MV-4-11 (cell line): ENCODE measurements around the gene LIF.
A peak's percentile ranks its signal among the peaks of the same experiment; 100 is the strongest.

Experiments
- DNase-seq: peaks from one replicate; lab custom pipeline; 2025; lab: John Stamatoyannopoulos, UW

Gene LIF

DNA sequence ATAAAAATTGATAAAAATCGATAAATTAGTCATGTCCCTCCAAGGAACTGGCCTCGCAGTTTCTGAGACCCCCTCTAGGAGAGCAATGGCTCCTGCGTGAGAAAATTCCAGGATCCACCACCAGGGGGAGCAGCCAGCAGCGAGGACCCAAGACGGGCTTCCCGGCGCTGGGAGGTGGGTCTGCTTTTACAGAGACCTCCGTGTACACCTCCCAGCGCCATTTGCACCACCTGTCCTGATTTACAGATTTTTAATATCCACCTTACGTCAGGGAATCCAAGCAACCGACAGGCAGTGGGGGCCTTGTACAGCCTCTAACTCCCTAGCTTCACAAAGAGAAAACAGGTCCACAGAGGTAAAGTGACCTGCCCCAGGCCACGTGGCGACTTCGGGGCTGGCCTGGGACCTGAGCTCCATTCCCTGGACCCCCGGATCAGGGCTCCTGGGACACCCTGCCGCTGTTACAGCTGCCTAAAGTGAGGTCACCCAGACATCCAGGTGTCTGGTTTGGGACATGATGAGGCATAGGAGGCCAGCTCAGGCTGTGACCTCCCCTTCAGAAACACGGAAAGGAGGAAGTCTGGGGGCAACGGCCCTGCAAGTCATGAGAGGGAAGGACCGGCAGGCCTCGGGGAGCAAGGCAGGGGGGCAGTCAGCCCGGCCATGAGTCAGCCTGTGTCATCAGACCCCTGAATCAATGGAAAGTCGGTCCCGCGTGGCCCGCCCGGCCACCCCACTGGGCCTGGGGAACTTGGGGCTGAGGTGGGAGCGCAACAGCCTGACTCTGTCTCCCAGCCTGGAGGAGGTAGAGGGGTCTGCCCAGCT lies 16.6 kb upstream of the LIF start:
- DNase-seq: peak; percentile 82

DNA sequence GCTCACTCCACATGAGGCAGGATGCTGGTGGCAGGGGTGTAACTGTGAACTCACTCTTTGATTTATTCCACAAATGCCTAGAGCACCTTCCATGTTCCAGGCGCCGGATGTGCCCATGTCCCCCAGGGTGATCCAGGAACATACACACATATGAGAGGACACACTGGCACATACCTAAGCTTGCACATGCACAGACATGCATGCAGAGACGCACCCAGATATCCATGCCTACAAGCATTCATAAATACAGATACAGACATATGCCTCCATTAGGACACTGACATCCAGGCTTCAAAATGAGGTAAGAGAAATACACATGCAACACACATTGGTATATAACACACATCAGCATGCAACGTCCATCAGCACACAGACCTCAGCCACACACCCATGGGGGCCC lies 15.6 kb upstream of the LIF start:
- no peak for DNase-seq

DNA sequence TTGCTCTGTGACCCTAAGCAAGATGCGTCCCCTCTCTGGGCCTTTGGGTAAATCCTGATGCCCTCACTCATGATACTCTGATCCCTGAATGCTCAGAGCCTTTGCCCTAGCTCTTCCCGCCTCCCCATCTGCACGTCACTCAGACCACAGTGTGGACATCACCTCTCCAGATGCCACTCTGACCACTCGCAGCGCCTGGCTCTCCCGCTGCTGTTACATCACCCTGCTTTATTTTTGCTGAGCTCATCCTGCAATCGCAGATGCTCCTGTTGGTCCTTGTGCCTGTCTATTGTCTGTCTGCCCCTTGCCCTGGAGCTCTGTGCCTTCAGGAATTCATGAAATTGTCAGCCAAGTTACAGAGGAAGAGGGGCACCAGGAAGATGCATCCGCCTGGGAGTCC lies 14.6 kb upstream of the LIF start:
- peak; percentile 64 for DNase-seq

DNA sequence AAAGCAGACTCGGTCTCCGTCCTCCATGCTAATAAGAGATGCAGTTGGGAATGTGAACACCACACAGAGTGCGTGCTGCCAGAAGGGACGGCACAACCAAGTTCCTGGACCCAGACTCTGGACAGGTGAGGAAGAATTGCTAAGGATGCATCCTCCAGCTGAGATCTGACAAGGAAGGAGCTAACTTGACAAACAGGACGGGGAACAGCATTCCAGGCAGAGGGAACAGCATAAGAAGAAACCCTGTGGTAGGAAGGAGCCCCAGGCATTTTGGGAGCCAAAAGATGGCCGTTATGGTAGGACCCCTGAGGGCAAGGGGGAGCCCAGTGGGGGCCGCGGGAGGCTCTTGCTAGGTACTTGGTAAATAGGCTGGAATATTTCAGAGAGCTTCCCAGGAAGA lies 14.1 kb upstream of the LIF start:
- no peak for DNase-seq

DNA sequence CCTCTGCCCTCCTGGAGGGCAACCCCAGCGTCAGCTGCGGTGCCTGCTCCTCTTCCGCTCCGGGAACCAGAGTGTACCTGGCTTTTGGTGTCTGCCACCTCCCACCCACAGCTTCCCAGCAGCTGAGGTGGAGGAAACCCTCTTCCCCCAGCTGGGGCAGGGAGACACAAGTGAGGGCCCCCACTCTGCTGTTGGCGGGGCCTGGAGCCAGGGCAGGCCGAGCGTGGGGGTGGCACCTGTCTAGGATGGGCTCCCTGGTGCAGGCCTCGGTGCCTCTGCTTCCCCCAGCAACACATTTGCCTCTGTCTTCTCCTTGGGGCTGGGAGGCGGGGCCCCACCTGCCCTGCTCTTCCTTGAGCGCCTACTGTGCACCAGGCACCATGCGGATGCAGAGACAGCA lies 13.7 kb upstream of the LIF start:
- no peak for DNase-seq

DNA sequence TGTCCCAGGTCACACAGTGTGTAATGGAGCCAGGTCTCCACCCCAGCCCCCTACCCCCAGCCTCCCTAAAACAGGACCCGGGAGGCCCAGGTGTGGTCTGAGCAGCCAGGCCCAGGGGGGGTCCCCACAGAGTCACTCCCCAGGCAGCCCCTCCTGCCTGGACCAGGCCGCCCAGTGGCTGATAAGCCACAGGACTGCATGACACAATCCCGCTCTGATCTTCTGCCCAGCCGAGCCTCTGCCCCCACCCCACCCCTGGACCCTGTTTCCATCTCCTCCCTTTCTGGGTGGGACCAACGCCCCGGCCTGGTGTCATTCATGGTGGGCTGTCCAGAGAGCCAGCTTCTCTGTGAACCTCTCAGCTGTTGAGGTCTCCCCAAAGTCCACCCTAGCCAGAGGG lies 7.8 kb upstream of the LIF start:
- no peak for DNase-seq

DNA sequence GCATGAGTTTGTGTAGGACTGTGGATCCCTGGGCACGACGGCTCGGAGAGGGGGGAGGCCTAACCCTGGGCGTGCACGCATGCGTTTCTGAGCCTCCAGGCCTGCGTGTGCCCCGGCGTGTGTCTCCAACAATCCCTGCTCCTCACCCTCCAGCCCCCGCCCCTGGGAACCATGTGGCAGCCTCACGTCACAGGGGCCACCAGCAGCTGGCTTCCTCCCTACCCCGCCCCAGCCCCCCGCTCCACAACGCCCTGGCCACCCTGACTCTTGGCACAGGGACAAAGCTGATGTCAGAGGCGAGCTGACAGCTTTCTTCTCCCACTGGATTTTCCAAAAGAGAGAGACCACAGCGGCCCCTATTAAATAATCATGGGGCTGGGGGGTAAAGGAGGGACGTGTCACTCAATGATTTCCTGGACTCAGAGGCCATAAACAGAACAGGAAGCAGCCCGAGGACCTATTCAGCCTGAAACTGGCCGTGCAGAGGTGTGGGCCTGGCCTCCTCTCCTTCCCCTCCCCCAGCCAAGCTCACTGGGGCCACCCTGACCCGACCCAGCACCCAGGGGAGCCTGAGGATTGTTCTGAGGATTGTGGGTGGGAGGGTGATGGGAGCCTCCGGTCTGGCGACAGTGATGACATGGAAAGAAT lies 6.8 kb upstream of the LIF start:
- DNase-seq: peak; percentile 14

DNA sequence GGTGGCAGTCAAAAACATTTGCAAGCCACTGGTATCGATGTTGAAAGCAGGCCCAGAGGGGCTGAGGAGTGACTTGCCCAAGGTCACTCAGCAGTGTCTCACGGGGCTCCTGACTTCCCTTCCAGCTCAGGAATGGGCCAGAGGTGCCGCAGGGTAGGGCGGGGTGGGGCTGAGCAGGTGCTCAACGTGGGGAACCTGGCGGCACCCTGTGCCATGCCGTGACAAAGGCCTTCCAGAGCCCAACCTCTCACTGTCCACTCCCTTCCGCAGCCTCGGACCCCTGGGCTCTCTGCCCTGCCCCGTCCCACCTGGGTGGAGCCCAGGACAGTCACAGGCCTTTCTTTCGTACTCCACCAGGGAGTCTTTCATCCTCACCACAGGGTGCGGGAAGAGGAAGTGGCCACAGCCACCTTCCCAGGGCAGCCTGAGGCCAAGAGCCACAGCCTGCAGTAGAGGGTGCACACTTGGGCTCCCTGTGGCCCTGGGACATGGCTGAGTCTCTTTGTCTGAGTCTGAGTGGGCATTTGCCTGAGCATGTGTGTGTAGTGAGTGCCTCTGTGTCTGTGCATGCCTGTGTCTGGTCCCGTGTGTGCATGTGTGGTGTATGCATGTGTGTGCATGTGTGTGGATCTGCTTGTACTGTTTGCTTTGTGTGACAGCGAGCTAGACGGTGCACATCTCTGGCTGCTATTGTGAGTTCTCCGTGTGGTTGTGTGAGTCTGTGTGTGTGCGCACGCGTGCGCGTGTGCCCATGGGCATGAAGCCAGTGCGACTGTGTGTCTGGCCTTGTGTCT lies 6.0 kb upstream of the LIF start:
- peak; percentile 73 for DNase-seq

DNA sequence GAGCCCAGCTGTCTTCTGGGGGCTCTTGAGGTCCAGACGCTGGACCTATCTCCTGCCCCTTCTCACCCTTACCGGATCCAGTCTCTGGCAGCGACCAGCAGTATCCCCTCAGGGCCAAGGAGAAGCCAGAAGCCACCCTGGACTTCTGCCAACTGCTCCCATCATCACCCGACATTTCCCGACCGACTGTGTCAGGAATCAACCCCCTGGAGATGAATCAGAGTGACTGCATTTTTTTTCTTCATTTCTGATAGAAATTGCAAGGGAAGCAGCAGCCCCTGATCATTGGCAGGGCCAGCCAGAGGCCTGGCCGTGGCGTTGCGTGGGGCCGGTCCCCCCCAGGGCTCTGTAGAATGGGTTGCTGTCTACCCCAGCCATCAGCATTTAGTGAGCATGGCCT lies 5.2 kb upstream of the LIF start:
- DNase-seq: no peak

DNA sequence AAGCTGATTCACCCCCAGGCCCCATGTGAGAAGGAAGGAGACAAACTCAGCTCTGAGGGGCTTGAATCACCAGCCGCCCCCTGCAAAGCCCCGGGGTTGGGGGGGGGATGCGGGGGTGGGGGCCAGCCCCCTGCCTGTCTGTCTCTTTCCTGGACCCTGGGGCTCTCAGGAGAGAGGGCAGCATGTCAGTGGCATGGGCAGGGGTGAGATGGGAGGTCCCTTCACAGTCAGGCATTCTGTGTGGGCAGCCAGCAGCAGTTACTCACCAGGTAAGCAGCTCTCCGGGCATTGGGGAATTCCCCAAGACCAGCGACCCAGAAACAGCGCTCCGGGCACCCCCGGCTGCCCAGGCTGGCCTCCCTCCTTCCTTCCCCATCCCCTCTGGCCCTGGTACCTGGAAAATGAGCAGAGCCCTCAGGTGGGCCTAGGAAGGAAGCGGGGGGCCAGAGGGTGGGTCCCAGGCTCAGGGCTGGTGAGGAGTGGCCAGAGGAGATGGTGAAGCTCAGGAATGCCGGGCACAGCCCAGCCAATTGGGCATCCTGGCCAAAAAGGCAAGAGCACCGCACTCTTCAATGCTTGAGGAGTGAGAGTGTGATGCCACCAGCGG lies 4.2 kb upstream of the LIF start:
- no peak for DNase-seq

DNA sequence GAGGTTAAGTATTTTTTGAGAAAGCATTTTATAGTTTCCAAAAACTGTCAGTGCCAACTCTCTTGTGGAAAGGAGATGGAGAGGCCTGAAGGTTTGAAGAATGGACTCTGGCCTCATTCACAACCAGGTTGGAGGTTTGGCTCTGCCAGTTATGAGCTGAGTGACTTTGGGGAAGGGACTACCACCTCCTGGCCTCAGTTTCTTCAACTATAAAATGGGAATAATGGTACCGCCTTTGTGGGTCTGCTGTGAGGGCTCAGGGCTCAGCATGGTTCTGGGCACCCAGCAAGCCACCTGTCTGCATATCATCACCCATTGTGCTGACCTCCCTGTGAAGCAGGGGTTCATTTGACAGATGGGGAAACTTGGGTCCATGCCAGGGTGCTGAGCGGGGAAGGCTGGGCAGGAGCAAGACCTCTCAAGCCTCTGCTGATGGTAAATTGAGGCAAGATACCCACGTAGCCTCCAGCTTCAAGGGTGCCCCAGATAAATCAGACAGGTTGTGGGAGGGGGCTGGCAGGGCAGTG lies 3.5 kb upstream of the LIF start:
- DNase-seq: no peak

DNA sequence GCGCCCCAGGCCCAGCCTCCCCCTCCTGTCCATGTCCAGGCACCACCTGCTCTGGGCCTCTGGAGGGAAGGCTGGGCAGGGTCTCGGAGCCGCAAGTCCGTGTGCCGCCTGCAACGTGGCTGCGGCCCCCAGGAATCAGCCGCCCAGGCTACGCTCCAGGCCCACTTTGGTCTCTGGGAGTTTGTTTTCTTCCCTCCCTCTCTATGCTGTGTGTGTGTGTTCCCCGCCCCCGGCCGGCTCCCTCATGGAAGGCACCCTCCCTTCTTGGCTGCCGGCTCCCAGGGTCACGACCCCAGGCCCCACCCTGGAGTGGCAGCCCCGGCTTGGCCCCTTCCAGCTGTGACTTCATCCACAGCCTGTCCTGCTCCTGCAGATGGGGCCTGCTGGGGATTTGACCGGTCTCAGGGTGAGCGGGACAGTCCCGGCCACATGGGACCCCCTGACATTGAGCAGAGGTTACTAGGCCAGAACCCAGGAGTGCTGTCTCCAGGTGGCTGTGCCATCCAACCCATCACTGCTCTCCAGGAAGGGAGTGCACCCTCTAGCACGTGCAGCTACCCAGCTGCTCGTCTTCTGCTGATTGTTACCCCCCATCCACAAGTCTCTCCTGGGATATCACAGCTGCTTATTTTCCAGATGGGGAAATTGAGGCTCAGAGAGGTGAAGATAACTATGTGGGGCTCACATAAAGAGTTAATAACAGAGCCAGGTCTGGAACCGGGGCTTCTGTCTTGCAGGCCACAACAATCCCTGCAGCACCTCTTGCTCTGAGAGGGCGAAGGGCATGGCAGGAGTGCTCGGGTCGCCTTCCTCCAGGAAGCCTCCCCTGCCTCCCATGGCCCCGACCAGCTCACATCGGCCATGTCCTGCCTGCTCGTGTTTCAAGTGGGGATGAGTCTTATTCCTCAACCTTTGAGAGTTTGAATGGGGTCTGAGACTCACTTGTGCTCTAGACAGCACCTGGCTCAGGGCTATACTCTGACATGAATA lies 2.8 kb upstream of the LIF start:
- no peak for DNase-seq

DNA sequence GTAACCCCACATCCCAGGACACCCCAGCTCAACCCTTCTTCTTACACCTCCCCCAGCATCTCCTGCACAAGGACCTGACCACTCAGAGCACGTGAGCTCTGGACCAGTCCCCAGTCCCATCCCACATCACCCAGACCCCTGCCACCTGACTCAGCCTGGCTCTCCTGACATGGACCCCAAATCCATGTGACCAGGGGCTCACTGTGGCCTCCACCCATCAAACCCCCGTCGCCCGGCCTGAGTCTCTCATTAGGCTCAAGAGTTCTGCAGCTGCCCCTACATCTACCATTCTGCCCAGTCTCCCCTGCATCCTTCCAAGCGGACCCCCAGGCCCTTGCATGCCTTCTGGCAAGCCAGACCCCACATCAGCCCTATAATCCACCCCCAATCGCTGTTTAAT lies 1.9 kb upstream of the LIF start:
- DNase-seq: no peak

DNA sequence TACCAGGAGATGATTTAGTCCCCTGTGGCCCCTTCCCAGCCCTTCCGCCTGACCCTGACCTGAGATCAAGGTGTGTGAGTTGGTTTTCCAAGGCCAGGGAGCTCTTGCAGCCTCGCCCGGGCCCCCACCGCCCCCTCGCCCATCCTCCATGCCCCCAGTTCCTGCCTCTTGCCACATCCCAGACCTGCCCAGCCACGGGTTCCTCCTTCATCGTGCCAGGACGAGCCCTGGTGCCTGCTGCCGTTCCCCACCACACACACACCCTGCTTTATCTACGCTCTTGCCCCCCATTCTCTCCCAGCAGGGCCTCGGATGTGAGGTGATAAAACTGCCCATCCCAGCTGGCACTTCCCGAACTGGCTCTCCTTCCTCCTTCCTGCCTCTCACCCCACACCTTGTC lies 1.4 kb upstream of the LIF start:
- no peak for DNase-seq

DNA sequence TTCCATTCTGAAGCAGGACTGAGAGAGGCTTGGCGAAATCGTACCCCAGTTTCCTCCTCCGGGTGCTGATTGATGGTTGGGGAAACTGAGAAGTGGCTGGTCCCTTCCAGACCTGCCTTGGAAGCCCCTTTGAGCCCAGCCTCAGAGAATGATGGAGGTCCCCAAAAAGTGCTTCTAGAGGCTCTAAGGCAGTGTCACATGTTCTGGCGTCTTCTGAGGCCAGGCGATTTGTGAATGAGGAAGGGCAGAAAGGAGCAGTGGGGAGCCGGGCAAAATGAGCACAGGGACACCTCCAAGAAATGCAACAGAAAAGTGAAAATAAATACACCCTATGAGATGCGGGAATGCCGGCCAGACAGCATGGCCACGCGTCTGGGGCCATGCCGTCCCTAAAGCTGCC lies 1.0 kb upstream of the LIF start:
- no peak for DNase-seq

DNA sequence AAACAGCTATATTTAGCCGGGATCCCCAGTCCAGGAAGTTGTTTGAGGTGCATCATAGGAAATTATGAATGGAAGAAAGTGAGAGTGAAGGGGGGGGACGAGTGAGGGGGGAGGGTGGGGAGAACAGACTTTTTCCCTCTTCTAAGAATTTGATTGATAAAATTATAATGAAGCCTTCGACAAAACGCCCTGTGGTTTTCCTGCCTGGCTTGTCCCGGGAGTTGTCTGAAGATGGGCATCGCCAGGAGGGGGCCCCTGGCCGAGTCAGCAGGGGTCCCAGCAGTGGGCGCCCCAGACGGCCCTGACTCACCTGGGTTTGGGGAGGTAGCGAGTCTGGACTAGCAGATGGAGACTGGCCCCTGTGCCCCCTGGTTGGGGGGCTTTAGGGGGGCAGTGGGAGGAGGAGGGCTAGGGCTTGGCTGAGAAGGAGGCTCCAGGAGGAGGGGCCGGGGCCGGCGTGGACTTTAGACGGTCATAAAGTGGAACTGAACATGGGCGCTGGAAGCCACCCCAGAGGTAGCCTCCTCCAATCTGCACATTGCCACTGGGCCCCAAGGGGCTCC lies 336 bp upstream of the LIF start:
- no peak for DNase-seq

DNA sequence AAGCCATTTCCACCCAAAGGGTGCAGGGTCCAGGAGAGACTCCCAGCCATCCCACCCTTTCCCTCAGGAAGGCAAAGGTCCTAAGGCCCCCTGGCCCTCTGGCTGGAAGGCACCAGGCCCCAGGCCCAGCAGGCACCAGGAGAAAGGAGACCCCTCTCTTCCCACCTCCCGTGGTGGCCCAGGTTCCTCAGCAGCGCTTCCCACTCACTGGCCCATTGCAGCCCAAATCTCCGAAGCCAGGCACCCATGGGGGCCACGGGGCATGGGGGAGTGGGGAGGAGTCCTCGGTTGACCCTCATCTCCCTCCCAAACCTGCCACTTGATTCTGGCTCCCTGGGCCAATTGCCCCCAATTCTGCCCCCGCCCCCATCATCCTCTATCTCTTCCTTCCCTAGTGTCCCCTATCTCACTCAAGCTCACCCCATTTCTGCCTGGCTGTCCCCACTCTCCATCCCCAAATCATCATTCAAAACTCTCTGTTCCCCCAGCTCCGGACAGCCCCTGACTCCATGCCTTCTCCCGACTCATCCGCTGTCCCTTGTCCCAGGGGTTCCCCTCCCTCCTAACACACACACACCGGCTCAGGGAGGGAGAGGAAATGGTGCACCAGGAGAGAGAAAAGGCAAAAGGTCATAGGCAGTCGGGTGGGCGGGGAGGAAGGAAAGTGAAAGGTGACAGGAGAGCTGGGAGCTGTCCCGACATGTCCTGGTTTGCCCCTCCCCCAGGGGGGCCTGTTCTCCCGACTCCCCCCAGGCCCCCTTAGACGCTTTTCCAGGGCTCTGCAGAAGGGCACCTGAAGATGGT lies 1.2 kb downstream of the LIF start:
- DNase-seq: no peak

DNA sequence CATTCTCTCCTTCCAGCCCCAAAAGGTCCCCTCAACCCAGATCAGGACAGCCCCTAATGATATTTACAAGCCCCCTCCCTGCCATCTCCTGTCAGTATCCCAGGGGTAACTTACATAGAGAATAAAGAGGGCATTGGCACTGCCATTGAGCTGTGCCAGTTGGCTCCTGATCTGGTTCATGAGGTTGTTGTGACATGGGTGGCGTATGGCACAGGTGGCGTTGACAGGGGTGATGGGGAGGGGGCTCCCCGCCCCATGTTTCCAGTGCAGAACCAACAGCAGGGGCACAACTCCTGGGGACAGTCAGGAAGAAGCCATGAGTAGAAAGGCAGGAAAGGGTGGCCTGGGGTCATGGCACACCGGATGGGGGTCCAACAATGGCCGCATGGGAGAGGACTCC lies 1.9 kb downstream of the LIF start:
- no peak for DNase-seq

DNA sequence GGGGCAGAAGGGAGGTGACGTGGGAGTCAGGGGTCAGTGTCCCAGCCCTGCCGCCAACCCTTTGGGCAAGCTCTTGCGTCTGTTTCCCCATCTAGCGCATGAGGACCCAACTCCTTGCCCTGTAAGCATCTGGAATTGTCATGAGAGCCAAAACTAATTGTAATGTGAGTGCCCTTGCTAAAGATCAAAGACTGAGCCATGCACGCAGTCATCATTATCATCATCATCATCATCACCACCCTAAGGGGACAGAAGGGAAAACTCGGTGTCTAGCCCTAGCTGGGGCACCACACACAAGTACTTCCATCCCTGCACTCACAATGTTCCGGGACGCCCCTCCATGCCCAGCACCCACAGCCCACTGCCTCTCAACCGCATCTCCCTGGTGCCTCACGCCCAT lies 2.5 kb downstream of the LIF start:
- DNase-seq: no peak

DNA sequence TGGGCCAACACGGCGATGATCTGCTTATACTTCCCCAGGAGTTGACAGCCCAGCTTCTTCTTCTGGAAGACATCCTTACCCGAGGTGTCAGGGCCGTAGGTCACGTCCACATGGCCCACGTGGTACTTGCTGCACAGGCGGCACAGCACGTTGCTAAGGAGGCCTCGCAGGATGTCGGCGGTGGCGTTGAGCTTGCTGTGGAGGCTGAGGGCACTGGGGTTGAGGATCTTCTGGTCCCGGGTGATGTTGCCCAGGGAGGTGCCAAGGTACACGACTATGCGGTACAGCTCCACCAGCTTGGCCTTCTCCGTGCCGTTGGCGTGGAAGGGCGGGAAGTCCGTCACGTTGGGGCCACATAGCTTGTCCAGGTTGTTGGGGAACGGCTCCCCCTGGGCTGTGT lies 2.9 kb downstream of the LIF start:
- DNase-seq: no peak
